ENCODE measurements around the gene MIDN. TPM values are rescaled to one million over a fixed set of nuclear protein-coding genes. Genes with fewer than 3 reads are reported as not detected.
"Not testable (repeated sequence)": the region's sequence is repeated elsewhere in the genome, so short reads cannot be mapped to it uniquely, and the experiment has no call there.

Gene MIDN
- total RNA-seq, 1 donor from 2014 or later, result 68.3 TPM

GRCh38 chr19:1244693-1245451 lies 3.5 kb upstream of the MIDN start:
- DNase-seq (ENCODE audit: low spot score), result no peak
- peaks cover 27% of the 10 kb centered on the region for H3K4me1 Mint-ChIP-seq (ENCODE audit: low read depth)
- peak overlapping the region; percentile 60 for H3K4me3 Mint-ChIP-seq (ENCODE audit: unreplicated experiment)
- no peaks in the 10 kb centered on the region for H3K27me3 Mint-ChIP-seq (ENCODE audit: low read depth)
- peak overlapping the region; percentile 89 for H3K27ac Mint-ChIP-seq (ENCODE audit: unreplicated experiment)
- H3K36me3 Mint-ChIP-seq (ENCODE audit: low read depth), result peaks cover 1% of the 10 kb centered on the region
- peak; percentile 43 for TF ChIP-seq CTCF (IDR thresholded peaks at IDR 0.05)
- H3K9me3 Mint-ChIP-seq (ENCODE audit: low read depth), result no peaks in the 10 kb centered on the region

GRCh38 chr19:1245494-1246264 lies 2.7 kb upstream of the MIDN start:
- no peak for TF ChIP-seq CTCF (IDR thresholded peaks at IDR 0.05)
- DNase-seq (ENCODE audit: low spot score), result no peak
- Mint-ChIP-seq H3K4me1 (ENCODE audit: low read depth) (peaks cover 27% of the 10 kb centered on the region), H3K27ac (ENCODE audit: unreplicated experiment) (no peak overlapping the region), H3K4me3 (ENCODE audit: unreplicated experiment) (no peak overlapping the region), H3K27me3 (ENCODE audit: low read depth) (no peaks in the 10 kb centered on the region), H3K36me3 (ENCODE audit: low read depth) (peaks cover 1% of the 10 kb centered on the region), H3K9me3 (ENCODE audit: low read depth) (no peaks in the 10 kb centered on the region)

GRCh38 chr19:1246265-1247087 lies 1.9 kb upstream of the MIDN start:
- Mint-ChIP-seq H3K27ac (ENCODE audit: unreplicated experiment) (peak overlapping the region; percentile 41), H3K4me1 (ENCODE audit: low read depth) (peaks cover 20% of the 10 kb centered on the region)
- H3K27me3 Mint-ChIP-seq (ENCODE audit: low read depth); H3K9me3 Mint-ChIP-seq (ENCODE audit: low read depth); H3K36me3 Mint-ChIP-seq (ENCODE audit: low read depth); DNase-seq (ENCODE audit: low spot score); H3K4me3 Mint-ChIP-seq (ENCODE audit: unreplicated experiment): not testable (repeated sequence)

- no peak for TF ChIP-seq CTCF (IDR thresholded peaks at IDR 0.05)
- peaks cover 8% of the 10 kb centered on the region for H3K36me3 Mint-ChIP-seq (ENCODE audit: low read depth)
- no peak for DNase-seq (ENCODE audit: low spot score)
- H3K4me1 Mint-ChIP-seq (ENCODE audit: low read depth), result peaks cover 17% of the 10 kb centered on the region
- H3K4me3 Mint-ChIP-seq (ENCODE audit: unreplicated experiment), result no peak overlapping the region
- no peaks in the 10 kb centered on the region for H3K9me3 Mint-ChIP-seq (ENCODE audit: low read depth)
- H3K27ac Mint-ChIP-seq (ENCODE audit: unreplicated experiment), result no peak overlapping the region
- H3K27me3 Mint-ChIP-seq (ENCODE audit: low read depth), result no peaks in the 10 kb centered on the region
Observed at GRCh38 chr19:1247748-1248138, 640 bp upstream of the MIDN start.

GRCh38 chr19:1248786-1249297 lies 459 bp downstream of the MIDN start:
- H3K27ac Mint-ChIP-seq (ENCODE audit: unreplicated experiment), result peak overlapping the region; percentile 86
- peak; percentile 88 for TF ChIP-seq CTCF (IDR thresholded peaks at IDR 0.05)
- peak overlapping the region; percentile 77 for H3K4me3 Mint-ChIP-seq (ENCODE audit: unreplicated experiment)

More at GRCh38 chr19:1248786-1249297, 459 bp downstream of the MIDN start:
- no peaks in the 10 kb centered on the region for H3K9me3 Mint-ChIP-seq (ENCODE audit: low read depth)
- DNase-seq (ENCODE audit: low spot score), result no peak
- H3K4me1 Mint-ChIP-seq (ENCODE audit: low read depth), result peaks cover 15% of the 10 kb centered on the region
- H3K27me3 Mint-ChIP-seq (ENCODE audit: low read depth), result no peaks in the 10 kb centered on the region
- peaks cover 10% of the 10 kb centered on the region for H3K36me3 Mint-ChIP-seq (ENCODE audit: low read depth)
